ENCODE results near the gene SNX24.

- no peak for TF ChIP-seq CTCF (IDR thresholded peaks at IDR 0.05; ENCODE audit: insufficient read depth, low read length)
- no peak for TF ChIP-seq GABPA (IDR thresholded peaks at IDR 0.05; ENCODE audit: low read depth)
- TF ChIP-seq POLR2AphosphoS5 (IDR thresholded peaks at IDR 0.05; ENCODE audit: low read depth) = no peak
- no peak for TF ChIP-seq REST (IDR thresholded peaks at IDR 0.05; ENCODE audit: insufficient replicate concordance, low read depth)
- TF ChIP-seq SPI1 (IDR thresholded peaks at IDR 0.05; ENCODE audit: borderline replicate concordance, low read depth) = no peak
These were observed 125.9 kb downstream of the SNX24 start for GRCh38 chr5:122971333-122971732.

Data from HL-60 (cell line).